Stimulated activated CD8-positive, alpha-beta memory T cell treated with anti-CD3 and anti-CD28 coated beads, Interleukin-4, amount 100 ng/mL, for 24 hours (primary cell): Measurements from ENCODE around the gene MRPS6.

Source experiments
- DNase-seq: peaks from one replicate; pipeline ENCODE4 v3.0.0-alpha.2; 2020; ENCODE audit warnings: low read depth

Gene MRPS6

GRCh38 chr21:34071683-34072082 is 1.7 kb upstream of the MRPS6 start:
- DNase-seq: no peak

- peak; percentile 6 for DNase-seq
Observed at GRCh38 chr21:34072145-34073031, 990 bp upstream of the MRPS6 start.

DNA sequence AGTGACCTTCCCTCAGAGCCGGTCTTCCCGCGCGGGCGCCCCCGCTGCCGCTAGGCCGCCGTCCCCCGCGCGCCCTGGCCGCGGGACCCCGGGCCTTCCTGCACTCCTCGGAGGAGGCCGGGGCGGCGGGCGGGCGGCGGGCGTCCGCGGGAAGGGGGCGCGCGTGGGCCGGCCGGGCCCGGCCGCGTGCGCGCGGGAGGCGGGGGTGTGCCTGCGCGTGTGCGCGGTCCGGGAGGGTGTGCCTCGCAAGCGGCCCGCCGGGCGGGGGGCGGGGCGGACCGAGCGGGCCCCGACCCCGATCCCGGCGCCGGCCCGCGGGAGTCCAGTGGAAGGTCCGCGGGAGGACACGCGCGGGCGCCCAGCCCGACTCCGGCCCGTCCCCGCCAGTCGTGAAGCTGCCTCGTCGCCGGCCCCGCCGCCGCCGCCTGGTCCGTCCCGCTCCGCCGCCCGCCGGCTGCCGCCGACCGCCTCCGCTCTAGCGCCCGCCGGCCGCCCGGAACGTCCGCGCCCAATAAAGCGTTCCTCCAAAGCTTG is 438 bp downstream of the MRPS6 start:
- peak; percentile 25 for DNase-seq

DNA sequence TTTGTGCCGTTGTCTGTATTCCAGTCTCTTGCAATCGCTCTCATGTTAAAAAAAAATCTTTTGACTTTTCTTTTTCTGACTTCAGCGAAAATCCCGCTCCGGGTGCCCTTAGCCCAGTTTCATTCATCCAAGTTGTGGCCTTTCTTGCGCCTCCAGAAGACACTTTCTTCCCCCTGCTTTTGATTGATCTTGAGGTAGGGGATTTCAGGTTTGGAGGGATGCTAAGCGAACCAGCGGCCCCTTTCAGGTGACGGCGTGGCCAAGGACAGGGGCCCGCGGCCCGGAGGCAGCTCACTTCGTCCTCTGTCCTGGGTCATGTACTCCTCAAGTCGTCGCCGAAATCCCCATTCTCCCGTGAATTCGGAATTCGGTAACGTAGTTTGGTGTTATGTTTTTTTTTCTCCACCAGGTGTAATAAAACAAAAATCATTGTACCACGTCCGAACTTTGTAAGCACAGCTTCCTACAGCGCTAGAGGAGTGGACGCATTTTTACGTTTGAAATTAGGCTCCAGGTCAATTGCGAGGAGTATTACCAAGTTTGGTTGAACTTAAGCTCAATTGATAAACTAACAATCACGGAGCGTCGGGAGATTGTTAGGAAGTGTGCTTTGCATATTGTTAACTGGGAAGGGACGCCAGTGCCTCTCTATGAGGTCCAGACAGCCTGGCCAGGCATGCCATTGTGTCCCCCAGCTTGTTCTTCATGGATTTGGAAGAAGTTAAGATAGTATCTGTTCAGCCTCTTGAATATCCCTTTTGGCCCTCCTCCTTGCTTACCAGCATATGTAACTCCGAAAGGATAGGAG is 1.1 kb downstream of the MRPS6 start:
- DNase-seq: no peak

GRCh38 chr21:34075091-34075425 is 1.7 kb downstream of the MRPS6 start:
- DNase-seq: no peak

- no peak for DNase-seq
Observed at GRCh38 chr21:34075760-34076660, 2.6 kb downstream of the MRPS6 start.

- no peak for DNase-seq
Observed at GRCh38 chr21:34076835-34077234, 3.5 kb downstream of the MRPS6 start.

- no peak for DNase-seq
Observed at GRCh38 chr21:34077888-34078287, 4.5 kb downstream of the MRPS6 start.

GRCh38 chr21:34078915-34079314 is 5.5 kb downstream of the MRPS6 start:
- no peak for DNase-seq

DNA sequence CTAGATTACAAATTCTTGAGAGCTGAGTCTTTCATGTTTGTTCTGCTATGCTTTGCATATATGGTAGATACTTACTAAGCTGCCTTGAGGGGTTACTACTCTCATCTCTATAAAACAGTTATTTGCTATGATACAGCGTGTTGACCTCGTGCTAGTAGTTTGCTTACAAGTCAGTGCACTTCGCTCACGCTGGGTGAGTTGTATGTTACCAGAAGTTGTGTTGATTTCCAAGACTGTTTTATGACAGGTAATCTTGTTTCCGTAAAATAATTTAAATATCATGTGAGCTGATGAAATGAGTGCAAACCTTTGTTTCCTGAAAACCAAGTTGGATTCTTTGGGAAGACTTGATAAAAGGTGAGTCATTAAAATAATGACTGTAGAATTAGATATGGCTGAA is 7.3 kb downstream of the MRPS6 start:
- no peak for DNase-seq

DNA sequence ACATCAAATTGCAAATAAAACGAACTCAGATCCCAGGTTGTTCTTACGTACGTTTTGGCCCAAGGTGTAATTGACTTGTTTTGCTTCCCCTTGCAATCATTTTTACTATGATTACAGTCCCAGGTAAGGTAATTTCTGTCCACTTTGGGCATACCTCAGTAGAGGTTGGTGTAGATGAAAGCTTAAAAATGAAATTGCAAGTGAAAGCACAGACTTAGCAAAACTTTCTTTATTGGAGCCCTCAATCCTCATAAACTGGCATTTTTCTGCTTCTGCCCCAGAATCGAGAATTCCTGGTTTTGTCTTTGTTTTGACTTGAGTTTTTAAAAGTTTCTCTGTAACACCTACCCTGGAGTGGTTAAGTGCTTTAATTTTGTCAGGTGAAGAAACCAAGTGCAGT is 9.4 kb downstream of the MRPS6 start:
- DNase-seq: no peak

- DNase-seq: no peak
Observed at GRCh38 chr21:34083357-34083756, 10.0 kb downstream of the MRPS6 start.

GRCh38 chr21:34085129-34085528 is 11.8 kb downstream of the MRPS6 start:
- DNase-seq: no peak

- no peak for DNase-seq
Observed at GRCh38 chr21:34086887-34087306, 13.5 kb downstream of the MRPS6 start.

- DNase-seq: no peak
Observed at GRCh38 chr21:34088752-34089151, 15.4 kb downstream of the MRPS6 start.

DNA sequence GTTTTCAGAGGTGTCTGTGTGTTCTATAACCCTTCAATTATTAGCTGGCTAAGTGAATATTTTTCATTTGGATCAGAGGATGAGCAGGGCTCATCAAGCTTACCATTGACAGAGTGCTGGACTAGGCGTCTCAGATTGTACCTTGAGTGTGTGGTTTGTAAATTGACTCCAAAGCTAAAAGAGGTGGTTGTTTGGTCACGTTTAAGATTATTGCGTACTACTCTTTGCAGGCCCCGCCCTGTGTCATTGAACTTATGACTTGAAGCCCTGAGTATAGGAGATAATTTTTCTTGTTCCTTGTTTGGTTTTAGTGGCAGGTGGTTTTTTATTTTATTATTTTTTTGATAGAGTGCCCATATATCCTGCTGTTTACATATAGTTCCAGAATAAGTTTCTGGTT is 17.7 kb downstream of the MRPS6 start:
- no peak for DNase-seq

DNA sequence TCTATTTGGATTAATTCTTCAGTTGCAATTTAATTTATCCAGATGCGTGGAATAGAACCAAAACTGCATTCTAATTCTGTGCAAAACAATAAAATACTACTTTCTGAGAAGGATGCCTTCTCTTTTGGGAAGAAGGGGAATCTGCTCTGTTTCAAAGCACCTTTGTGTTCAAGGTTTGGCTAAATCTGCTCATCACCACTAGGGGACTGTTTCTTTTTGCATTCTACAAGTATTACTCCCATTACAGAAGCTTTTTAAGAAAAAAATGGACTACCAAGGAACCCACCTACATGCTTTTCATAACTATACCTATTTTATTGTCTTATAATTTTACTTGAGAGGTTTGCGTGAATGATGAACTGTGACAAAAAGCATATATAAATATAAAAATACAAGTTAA is 18.2 kb downstream of the MRPS6 start:
- no peak for DNase-seq

DNA sequence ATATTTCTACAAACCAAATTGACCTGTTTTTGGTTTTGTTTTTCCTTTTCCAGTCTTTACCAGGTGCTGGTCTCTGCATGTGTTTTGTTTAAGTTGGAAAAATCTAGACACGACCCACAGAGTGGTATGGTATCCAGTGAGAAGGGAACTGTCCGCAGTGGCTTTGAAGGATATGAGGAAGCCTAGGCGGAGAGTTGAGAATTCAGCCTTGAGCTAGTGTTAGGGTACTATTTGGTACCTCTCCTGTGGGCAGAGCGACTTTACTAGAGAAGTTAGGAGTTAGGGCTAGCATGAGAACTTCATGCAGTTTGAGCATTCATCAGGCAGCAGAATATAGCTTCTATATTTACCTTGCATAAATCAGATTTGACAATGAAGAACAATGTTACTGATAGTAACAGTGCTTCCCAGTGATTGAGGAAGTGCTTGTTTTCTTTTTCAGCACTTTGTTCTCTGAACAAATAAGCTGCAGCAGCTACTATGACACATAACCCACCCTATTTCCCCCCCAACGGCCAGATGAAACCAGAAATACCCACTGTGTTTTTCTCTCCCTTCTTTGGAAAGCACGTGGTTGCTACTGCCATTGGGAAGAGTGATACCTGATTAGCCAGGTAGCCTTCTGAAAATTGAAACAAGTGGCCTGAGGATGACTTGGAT is 19.0 kb downstream of the MRPS6 start:
- no peak for DNase-seq

DNA sequence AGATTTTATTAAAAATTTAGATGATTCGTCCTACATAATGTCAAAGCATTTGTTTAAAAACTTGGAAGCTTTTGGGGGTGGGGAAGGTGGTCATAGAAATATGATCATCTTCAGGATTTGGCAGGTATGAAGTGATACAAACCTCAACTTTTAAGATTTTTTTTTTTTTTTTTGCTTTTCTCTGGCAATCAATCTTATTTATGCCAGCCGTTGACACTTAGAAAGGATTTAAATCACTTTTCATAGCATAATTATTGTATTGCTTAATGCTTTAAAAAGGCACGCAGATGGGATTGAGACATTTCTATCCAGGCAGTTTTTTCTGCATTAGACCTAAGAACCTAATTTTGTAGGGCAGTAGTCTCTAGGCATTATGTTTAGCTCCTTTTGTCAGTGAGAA is 19.7 kb downstream of the MRPS6 start:
- DNase-seq: no peak

DNA sequence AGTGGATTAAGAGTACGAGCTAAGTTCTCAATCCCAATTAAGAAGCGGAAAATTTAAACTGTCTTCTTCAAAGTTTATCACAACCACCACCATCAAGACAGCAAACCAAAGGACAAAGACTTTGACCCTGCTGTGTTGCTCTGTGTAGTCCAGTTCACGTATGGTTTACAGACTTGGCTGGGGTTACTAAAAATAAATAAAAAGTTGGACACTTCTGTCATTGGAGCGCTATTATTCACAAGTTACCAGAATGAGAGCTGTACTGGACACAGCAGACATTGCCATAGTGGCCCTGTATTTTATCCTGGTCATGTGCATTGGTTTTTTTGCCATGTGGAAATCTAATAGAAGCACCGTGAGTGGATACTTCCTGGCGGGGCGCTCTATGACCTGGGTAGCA is 21.6 kb downstream of the MRPS6 start:
- DNase-seq: no peak

DNA sequence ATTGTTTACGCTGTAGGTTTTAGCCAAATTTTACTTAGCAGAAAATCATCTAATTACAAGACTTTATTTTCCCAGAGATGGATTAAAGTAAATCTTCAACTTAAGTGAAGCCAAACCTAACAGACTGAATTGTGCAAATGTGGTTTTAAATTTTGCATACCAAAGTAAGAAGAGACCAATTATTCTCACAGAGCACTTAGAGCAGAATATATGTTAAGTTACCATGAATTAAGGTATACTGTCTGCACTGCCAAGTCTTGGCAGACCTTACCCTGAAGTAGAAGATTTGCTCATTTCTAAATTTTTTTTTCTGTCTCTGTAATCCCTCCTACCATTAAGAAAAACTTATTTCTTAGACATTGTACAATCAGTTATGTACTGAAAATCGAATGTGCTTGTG is 24.1 kb downstream of the MRPS6 start:
- DNase-seq: no peak

DNA sequence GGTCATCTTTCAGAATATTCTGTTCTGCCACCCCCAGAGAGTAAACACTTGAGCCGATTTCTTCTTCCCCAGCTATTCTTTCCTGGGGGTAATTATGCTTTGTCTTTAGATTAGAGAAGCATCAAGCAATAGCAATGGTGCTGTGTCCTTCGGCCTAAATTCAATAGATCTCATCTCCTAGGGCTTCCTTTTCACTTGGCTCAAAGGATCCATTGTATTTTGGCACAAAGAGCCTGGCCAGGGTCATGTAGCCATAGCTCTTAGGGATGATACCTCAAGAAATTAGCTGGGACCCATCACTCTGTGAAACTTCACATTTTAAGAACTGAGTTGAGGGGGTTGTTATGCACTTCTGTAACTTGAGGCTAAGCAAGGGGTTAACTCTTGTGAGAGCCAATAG is 27.0 kb downstream of the MRPS6 start:
- DNase-seq: no peak
